Hepatocyte (in vitro differentiated cells): ENCODE results near the gene CUL5. TPM values are rescaled to one million over a fixed set of nuclear protein-coding genes. Genes with fewer than 3 reads are reported as not detected.

ENCODE experiments used
- DNase-seq: peaks from one replicate; pipeline ENCODE4 v3.0.0-alpha.2; 2016; ENCODE audit warnings: low spot score
- H2AFZ ChIP-seq: fragments of 200-600 bp; sonication (generic); 2 replicates; pipeline ENCODE4 v1.6.0; 2016; ENCODE audit warnings: antibody characterized with exemption, mild to moderate bottlenecking
- H3K27ac ChIP-seq: fragments of 200-600 bp; sonication (generic); 2 replicates; pipeline ENCODE4 v1.5.1; 2016; ENCODE audit warnings: mild to moderate bottlenecking
- H3K27me3 ChIP-seq: fragments of 200-600 bp; sonication (generic); 2 replicates; pipeline ENCODE4 v1.6.1; 2016
- H3K36me3 ChIP-seq: fragments of 200-600 bp; sonication (generic); replicated peaks from 2 replicates; pipeline ENCODE4 v1.5.1; 2016; ENCODE audit warnings: low read depth; ENCODE audit not compliant: insufficient read depth
- H3K4me1 ChIP-seq: fragments of 200-600 bp; sonication (generic); 2 replicates; pipeline ENCODE4 v1.5.1; 2016; ENCODE audit warnings: mild to moderate bottlenecking, moderate library complexity; ENCODE audit not compliant: insufficient read depth
- H3K4me2 ChIP-seq: fragments of 200-600 bp; sonication (generic); 2 replicates; pipeline ENCODE4 v1.6.0; 2016
- H3K4me3 ChIP-seq: fragments of 200-600 bp; sonication (generic); 2 replicates; pipeline ENCODE4 v1.5.1; 2016; ENCODE audit warnings: mild to moderate bottlenecking
- H3K79me2 ChIP-seq: fragments of 200-600 bp; sonication (generic); 2 replicates; pipeline ENCODE4 v1.6.0; 2017; ENCODE audit warnings: mild to moderate bottlenecking
- H3K9me2 ChIP-seq: fragments of 200-600 bp; sonication (generic); replicated peaks from 2 replicates; pipeline ENCODE4 v1.6.0; 2017; ENCODE audit warnings: mild to moderate bottlenecking; ENCODE audit not compliant: insufficient read depth
- H3K9me3 ChIP-seq: fragments of 200-600 bp; sonication (generic); 2 replicates; pipeline ENCODE4 v1.5.1; 2016; ENCODE audit warnings: low read depth, mild to moderate bottlenecking
- H4K20me1 ChIP-seq: fragments of 200-600 bp; sonication (generic); 2 replicates; pipeline ENCODE4 v1.6.0; 2016; ENCODE audit warnings: mild to moderate bottlenecking; ENCODE audit not compliant: insufficient read depth, poor library complexity, severe bottlenecking
- CTCF ChIP-seq: fragments of 200-600 bp; sonication (generic); IDR thresholded peaks from 2 replicates; pipeline ENCODE4 v1.5.1; 2016; ENCODE audit warnings: antibody characterized with exemption, mild to moderate bottlenecking; ENCODE audit not compliant: poor library complexity
- EZH2 ChIP-seq: fragments of 200-600 bp; sonication (generic); IDR thresholded peaks from 2 replicates; pipeline ENCODE4 v1.6.1; 2016; ENCODE audit warnings: antibody characterized with exemption, mild to moderate bottlenecking, borderline replicate concordance
- EZH2phosphoT487 ChIP-seq: fragments of 200-600 bp; sonication (generic); IDR thresholded peaks from one replicate; pipeline ENCODE4 v1.6.1; 2018; ENCODE audit warnings: antibody characterized with exemption, mild to moderate bottlenecking, low read depth, moderate library complexity; ENCODE audit not compliant: unreplicated experiment, severe bottlenecking
- WGBS: methylation state at CpG from one replicate; pipeline ENCODE4 v1.1.6; 2016; ENCODE audit warnings: low lambda C conversion rate; ENCODE audit errors: missing lambda C conversion rate; 5-methylcytosine and 5-hydroxymethylcytosine counted together
- polyA plus RNA-seq: library from polyadenylated mRNA; unstranded; fragments of >200 nt; fragmentation: Nextera tagmentation; extraction: Ambion mirVana; gene quantifications from 2 replicates; pipeline ENCODE4 v1.2.1, GENCODE V29; 2016
- total RNA-seq: library from RNA; depleted of rRNA; stranded (reverse); fragments of >200 nt; gene quantifications from 2 replicates; pipeline ENCODE4 v1.2.3, GENCODE V29; 2014

Gene CUL5
- total and polyA plus RNA-seq, 2 experiments from 2014 or later: 23.2 to 27.6 TPM

DNA sequence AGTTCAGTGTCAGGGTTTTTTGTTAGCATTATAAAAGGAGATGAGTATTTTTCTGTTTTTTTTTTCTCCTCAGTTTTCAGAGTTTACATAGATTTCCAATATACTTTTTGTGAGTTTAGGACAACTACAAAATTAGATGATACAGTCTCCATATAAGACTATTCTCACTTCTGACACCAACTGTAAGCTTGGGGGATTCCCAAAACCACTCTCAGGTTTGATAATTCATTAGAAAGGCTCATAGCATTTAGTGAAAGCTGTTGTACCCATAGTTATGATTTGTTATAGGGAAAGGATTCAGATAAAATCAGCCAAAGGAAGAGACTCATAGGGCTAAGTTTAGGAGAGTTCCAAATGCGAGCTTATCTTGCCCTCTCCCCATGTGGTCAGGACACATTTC is 24.1 kb downstream of the CUL5 start:
- Histone ChIP-seq H3K36me3 (no peaks in the 10 kb centered on the region), H3K9me2 (no peaks in the 10 kb centered on the region), H4K20me1 (peaks cover 62% of the 10 kb centered on the region), H3K27me3 (no peaks in the 10 kb centered on the region), H3K4me2 (no peak overlapping the region), H2AFZ (no peak overlapping the region), H3K9me3 (no peaks in the 10 kb centered on the region), H3K4me3 (no peak overlapping the region), H3K4me1 (no peaks in the 10 kb centered on the region), H3K27ac (no peak overlapping the region), H3K79me2 (peaks cover 78% of the 10 kb centered on the region)
- WGBS: 100% methylated on average over 1 of the region's 1 CpG
- no peak for TF ChIP-seq EZH2
- no peak for TF ChIP-seq EZH2phosphoT487
- TF ChIP-seq CTCF: no peak
- no peak for DNase-seq

GRCh38 chr11:108034034-108034433 is 25.3 kb downstream of the CUL5 start:
- H4K20me1 ChIP-seq: peaks cover 61% of the 10 kb centered on the region
- 83% methylated on average over 1 of the region's 1 CpG for WGBS
- H2AFZ ChIP-seq: no peak overlapping the region

DNA sequence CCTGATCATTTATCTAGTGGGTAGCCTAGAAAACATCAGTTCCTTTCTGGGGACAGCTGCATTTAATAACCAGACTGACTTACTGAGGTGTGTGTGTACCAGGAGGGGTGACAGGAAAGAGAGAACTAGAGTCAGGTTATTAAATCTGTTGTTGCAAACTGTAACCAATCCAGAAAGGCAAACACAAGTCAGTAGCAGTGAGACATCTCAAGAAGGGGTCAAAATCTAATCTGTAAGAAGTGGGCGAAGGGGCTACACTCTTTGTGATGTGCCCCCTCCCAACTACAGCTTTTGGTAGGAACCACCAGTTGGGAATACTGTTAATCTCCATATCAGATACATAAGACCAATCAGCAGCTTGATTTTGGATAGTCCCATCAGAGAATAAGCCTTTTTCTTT is 26.3 kb downstream of the CUL5 start:
- WGBS: 95% methylated on average over 1 of the region's 1 CpG
- Histone ChIP-seq H3K4me3 (no peak overlapping the region), H3K27me3 (no peaks in the 10 kb centered on the region), H2AFZ (no peak overlapping the region), H3K4me2 (no peak overlapping the region), H4K20me1 (peaks cover 53% of the 10 kb centered on the region), H3K4me1 (no peaks in the 10 kb centered on the region), H3K27ac (no peak overlapping the region), H3K36me3 (no peaks in the 10 kb centered on the region), H3K79me2 (peaks cover 78% of the 10 kb centered on the region), H3K9me3 (no peaks in the 10 kb centered on the region), H3K9me2 (no peaks in the 10 kb centered on the region)
- TF ChIP-seq EZH2 (no peak), EZH2phosphoT487 (no peak), CTCF (no peak)
- DNase-seq: no peak

More at GRCh38 chr11:108034034-108034433, 25.3 kb downstream of the CUL5 start:
- Histone ChIP-seq H3K79me2 (peaks cover 78% of the 10 kb centered on the region), H3K27me3 (no peaks in the 10 kb centered on the region), H3K9me3 (no peaks in the 10 kb centered on the region), H3K9me2 (no peaks in the 10 kb centered on the region), H3K4me3 (no peak overlapping the region), H3K36me3 (no peaks in the 10 kb centered on the region), H3K4me2 (no peak overlapping the region), H3K4me1 (no peaks in the 10 kb centered on the region), H3K27ac (no peak overlapping the region)
- no peak for DNase-seq
- TF ChIP-seq EZH2phosphoT487: no peak
- TF ChIP-seq CTCF: no peak
- TF ChIP-seq EZH2: no peak

GRCh38 chr11:108035690-108036089 is 27.0 kb downstream of the CUL5 start:
- Histone ChIP-seq H3K9me3 (no peaks in the 10 kb centered on the region), H3K27me3 (no peaks in the 10 kb centered on the region), H3K79me2 (peaks cover 78% of the 10 kb centered on the region), H3K4me2 (no peak overlapping the region), H3K27ac (no peak overlapping the region), H4K20me1 (peaks cover 49% of the 10 kb centered on the region), H3K36me3 (no peaks in the 10 kb centered on the region), H3K9me2 (no peaks in the 10 kb centered on the region), H3K4me1 (no peaks in the 10 kb centered on the region), H3K4me3 (no peak overlapping the region), H2AFZ (no peak overlapping the region)
- 71% methylated on average over 4 of the region's 4 CpGs for WGBS
- no peak for DNase-seq
- no peak for TF ChIP-seq EZH2
- TF ChIP-seq EZH2phosphoT487: no peak
- TF ChIP-seq CTCF: no peak
